Measurements from ENCODE around the gene SAP130.
A peak's percentile ranks its signal among the peaks of the same experiment; 100 is the strongest.

The SAP130 gene

DNA sequence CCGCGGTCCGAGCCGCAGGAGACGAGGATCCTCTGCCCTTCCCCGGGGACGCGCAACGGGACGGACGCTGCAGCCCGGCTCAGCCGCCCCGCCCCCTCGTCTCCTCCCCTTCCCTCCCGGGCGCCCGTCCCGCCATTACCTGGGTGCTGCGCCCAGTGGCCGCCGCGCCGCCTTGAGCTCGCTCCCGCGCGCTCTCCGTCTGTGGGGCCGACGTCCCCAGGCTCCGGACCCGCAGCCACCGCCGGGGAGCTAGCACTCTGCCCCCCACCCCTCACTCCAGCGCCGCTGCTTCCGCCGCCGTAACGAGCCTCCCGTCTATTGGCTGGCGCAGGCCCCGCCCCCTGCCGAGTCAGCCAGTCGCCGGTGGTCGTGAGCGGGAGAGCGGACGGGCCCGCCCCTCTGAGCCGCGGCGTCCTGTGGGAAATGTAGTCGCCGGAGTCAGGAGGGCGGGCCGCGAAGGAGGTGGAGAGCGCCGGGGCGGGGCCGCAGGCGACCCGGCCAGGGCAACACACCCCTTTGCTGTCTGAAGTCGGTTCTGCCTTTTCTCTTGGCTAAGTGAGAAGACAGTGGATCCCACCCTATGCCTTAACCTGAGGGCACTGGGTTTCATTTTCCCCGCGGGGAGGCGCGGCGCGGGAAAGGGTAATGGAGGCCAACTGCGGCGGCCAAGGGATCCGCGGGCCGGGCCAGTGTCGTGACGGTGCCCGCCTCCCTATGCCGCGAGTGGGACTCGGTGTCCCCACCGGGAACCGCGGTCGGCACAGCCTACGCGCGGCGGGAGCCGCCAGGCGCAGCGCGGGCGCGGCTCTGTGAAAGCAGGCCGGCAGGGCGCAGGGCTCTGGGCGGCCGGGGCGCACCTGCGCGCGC, at the start of gene SAP130:
TSS of gene SAP130 (minus strand) at position 259 of the 867 bp plus-strand sequence. CDS start 1,767 bp downstream, outside the sequence.
- DNase-seq (ENCODE audit: low spot score), result peak; percentile 97

DNA sequence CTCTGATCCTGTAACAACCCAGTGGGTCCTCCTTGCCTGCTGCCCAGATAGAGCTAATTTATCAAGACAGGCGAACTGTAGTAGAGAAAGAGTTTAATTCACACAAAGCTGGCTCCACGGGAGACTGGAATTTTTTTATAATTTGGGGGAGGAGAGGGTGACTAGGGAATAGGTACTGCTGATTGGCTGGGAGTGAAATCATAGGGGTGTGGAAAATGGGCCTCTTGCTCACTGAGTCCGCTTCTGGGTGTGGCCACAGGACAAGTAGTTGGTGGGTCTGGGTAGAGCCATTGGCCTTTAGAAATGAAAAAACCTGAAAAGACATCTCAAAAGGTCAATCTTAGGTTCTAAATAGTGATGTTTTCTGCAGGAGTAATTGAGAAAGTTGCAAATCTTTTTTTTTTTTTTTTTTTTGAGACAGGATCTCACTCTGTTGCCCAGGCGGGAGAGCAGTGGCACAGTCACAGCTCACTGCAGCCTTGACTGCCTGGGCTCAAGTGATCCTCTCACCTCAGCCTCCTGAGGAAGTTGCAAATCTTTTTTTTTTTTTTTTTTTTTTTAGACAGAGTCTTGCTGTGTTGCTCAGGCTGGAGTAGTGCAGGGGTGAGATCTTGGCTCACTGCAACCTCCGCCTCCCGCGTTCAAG, 48.7 kb upstream of the SAP130 start:
- no peak for DNase-seq (ENCODE audit: low spot score)

DNA sequence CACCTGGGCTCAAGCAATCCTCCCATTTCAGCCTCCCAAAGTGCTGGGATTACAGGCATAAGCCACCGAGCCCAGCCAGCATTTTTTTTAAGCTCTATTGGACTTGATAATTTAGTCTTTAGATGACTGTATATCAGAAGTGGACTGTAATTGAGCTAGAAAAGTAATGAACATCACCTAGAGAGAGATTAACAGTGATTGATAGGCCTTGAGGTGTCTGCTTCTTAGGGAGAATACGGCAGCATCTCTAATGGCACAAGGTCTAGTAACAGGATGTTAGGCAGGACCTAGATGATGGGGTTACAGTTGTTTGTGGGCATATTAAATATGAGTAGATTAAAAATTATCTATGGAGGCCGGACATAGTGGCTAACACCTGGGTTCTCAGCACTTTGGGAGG, 45.4 kb upstream of the SAP130 start:
- no peak for DNase-seq (ENCODE audit: low spot score)

DNA sequence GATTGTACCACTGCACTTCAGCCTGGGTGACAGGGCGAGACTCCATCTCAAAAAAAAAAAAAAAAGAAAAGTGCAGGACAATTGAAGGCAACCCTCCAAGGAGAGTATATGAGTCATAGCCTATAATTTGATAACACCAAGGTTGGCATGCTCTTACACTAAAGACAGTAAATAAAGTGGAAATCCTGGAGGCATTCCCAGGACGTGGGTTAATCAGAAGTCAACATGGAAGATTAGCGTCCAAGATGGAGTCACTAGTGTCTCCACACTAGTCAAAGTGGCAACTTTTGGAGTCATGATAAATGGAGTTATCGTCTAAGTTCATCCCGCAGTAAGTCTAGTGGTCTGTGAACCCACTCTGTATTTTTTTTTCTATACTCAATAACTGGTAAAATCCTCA, 41.9 kb upstream of the SAP130 start:
- DNase-seq (ENCODE audit: low spot score), result no peak

DNA sequence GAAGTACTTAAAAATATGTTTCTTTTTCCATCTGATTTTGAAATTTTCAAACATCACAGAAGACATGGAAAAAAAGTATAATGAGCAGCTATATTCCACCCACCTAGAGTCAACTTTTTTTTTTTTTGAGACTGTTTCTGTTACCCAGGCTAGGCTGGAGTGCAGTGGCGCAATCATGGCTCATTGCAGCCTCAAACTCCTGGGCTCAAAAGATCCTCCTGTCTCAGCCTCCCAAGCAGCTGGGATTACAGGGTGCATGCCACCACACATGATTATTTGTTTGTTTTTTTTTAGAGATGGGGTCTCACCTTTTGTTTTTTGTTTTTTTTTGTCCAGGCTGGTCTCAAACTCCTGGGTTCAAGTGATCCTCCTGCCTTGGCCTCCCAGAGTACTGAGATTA, 36.5 kb upstream of the SAP130 start:
- no peak for DNase-seq (ENCODE audit: low spot score)

DNA sequence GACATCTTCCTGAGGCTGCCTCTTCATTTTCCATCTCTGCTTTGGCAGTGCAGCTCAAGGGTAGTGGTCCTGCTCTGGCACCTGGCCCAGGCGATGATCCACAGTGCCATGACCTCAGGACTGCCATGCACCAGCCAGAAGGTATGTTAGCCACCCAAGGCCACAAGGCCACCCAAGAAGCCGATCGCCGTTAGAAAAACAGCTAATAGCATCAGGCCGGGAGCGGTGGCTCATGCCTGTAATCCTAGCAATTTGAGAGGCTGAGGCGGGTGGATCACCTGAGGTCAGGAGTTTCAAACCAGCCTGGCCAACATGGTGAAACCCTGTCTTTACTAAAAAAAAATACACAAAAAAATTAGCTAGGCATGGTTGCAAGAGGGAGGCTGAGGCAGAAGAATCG, 34.7 kb upstream of the SAP130 start:
- DNase-seq (ENCODE audit: low spot score), result no peak

DNA sequence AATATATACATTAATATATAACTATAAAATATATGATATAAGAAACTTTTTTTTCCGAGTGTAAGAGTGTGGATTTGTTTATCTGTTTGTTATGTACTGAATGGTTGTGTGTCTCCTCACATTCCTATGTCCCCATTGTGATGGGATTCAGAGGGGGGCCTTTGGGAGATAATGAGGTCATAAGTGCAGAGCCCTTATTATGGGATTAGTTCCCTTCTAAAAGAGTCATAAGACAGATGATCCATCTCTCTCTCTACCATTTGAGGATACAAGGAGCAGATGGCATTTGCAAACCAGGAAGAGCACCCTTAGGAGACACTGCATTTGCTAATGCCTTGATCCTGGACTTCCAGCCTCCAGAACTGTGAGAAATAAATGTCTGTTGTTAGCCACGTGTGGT, 30.3 kb upstream of the SAP130 start:
- DNase-seq (ENCODE audit: low spot score), result no peak

DNA sequence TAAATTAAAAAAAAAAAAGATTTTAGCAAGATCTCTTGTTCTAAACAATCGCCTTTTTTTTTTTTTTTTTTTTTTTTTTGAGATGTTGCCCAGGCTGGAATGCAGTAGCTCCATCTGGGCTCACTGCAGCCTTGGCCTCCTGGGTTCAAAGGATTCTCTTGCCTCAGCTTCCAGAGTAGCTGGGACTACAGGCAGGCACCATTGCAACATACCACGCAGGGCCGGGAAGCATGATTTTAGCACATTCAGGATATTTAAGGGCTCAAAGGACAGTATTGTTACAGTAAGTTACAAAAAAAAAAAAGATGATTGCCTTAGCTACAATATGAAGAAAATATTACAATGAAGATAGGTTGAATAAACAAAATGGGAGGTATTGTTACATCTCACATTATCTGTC, 29.5 kb upstream of the SAP130 start:
- no peak for DNase-seq (ENCODE audit: low spot score)

DNA sequence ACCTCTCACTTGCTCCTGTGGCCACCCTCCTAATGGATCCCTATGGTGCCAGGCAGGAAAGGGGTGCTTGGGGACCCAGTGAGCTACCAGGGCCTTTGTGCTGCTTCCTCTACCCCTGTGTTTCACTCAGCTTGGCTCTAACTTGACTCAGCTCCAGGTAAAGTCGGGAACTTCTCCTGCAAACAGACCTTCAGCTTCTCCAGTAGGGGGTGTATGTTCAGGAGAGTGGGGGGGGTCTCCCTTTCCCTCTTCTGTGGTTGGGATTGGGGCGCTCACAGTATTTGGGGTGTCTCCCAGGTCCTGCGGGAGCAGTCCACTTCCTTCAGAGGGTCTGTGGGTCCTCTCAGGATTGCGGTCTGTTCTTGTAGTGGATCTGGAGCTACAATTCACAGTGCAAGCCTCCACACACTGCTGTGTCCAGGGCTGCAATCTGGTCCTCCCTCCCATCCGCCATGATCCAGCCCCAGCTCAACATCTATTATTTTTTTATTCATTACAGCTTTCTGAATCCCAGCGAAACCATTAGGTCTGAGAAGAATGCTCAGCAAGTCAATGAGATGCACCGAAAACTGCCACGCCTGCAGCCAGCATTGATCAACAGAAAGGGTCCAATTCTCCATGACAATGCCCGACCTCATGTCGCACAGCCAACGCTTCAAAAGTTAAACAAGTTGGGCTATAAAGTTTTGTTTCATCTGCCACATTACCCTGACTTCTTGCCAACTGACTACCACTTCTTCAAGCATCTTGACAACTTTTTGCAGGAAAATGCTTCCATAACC, 26.4 kb upstream of the SAP130 start:
- DNase-seq (ENCODE audit: low spot score), result no peak

DNA sequence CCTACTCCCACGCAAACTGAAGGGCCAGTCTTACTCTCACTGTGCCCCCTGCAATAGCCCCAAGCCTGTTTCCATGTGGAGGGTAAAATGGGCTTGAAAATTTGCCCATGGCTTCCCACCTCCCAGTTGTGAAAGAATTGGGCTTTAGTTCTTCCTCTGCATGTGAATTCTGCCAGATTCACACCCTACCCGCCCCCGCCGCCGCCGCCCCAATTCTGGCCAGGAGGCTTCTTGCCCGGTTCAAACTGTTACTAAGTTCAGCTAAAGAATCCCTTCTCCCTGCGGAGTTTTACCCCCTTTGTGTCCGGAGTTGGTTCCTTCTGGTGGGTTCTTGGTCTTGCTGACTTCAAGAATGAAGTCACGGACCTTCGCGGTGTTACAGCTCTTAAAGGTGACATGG, 25.5 kb upstream of the SAP130 start:
- DNase-seq (ENCODE audit: low spot score), result no peak

DNA sequence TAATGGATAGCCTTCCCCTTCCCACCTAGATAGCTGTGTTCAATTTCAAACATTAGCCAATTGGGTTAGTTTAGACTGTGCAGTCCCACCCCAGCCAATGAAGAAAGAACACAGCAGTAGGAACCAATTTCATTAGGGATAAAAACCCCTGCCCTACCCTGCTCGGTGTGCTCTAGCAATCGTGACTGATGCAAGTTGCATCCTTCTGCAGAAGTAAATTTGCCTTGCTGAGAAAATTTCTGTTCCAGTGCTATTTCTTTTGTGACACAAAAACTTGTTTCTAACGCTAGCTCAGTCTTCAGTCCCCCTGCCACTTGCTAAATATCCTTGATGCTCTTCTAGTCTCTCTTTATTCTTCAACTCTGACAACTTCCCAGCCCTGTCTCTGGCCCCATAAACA, 15.2 kb upstream of the SAP130 start:
- no peak for DNase-seq (ENCODE audit: low spot score)

DNA sequence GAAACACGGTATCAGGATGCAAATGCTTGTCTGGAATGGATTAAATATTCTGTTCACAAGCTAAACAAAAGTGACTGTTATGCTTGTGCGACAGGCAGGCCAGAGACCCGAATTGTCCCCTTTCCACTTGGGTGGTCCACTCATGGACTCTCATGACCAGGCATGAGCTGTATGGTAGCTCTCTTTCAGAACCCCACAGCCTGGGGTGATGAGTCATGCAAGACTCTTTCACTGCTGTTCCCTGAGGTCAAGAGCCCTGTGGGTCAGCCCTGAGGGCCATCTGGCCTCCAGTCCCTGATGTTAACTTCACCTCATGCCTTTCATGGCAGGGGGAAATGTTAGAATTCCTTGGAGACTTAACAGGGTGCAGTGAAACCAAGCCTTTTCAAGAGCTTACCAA, 13.7 kb upstream of the SAP130 start:
- DNase-seq (ENCODE audit: low spot score), result no peak

DNA sequence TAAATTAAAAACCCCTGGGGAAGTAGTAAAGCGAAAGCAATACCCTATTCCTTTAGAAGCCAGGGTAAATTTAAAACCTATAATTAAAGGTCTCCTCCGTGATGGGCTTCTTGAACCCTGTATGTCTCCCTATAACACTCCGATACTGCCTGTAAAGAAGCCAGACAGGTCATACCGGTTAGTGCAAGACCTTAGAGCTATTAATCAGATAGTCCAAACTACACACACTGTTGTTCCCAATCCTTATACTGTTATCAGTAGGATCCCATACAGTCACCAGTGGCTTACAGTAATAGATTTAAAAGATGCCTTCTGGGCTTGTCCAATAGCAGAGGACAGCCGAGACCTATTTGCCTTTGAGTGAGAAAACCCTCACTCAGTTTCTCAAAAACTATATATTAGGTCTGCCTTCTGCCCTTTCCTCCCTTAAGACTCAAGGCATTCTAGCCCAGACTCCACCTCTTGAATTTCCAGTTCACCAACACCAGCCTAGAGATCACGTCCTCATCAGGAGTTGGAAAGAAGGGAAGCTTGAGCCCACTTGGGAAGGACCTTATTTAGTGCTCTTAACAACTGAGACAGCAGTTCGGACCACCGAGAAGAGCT, 12.4 kb upstream of the SAP130 start:
- no peak for DNase-seq (ENCODE audit: low spot score)

DNA sequence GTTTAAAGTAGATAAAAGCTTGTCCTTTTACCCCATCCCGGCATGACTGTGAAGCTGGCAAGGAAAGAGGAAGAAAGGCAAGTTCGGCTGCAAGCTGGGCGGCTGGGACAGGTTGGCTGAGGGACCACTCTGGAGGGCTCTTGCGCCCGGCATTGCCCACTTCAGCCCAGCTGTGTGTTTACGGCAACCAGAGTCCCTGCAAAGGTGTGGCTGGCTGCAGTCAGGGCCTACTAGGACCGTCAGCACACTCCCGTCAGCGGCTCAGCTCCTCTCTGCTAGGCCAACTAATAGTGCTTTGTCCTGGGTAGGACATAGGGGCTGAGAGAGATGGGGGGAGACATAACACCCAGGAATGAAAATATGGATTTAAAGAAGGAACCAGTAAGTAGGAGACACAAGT, 11.7 kb upstream of the SAP130 start:
- DNase-seq (ENCODE audit: low spot score), result no peak

DNA sequence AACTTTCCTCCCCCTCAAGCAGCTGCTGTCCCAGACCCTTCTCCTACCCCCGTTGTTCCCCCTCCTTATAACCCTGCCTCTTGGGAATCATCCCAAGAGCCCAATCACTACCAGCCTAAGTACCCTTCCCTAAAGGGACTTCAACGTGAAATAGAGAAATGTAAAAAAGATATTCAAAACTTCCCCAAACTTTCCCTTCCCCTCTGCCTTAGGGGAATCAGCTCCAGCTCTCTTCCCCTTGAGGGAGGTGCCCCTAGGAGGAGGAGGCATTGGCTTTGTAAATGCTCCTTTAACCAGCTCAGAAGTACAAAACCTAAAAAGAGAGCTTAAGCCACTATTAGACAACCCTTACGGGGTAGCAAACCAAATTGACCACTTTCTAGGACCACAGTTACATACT, 10.6 kb upstream of the SAP130 start:
- DNase-seq (ENCODE audit: low spot score), result no peak

DNA sequence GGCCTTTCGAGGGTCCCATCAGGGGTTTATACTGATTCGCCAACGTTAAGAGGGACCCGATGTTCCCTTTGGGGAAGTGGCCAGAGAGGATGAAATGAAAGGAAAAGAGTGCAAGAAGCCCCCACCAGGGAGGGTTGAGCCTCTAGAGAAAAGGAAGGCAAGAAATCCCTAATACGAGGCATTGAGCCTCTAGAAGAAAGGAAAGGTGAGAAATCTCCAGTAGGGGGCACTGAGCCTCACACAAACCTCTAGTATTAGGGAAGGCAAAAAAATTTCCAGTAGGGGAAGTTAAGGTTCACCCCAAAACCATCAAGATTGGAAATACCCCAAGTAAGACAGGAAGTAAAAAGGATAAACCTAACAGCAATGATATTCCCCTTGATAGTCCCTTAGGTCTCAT, 9.8 kb upstream of the SAP130 start:
- no peak for DNase-seq (ENCODE audit: low spot score)

DNA sequence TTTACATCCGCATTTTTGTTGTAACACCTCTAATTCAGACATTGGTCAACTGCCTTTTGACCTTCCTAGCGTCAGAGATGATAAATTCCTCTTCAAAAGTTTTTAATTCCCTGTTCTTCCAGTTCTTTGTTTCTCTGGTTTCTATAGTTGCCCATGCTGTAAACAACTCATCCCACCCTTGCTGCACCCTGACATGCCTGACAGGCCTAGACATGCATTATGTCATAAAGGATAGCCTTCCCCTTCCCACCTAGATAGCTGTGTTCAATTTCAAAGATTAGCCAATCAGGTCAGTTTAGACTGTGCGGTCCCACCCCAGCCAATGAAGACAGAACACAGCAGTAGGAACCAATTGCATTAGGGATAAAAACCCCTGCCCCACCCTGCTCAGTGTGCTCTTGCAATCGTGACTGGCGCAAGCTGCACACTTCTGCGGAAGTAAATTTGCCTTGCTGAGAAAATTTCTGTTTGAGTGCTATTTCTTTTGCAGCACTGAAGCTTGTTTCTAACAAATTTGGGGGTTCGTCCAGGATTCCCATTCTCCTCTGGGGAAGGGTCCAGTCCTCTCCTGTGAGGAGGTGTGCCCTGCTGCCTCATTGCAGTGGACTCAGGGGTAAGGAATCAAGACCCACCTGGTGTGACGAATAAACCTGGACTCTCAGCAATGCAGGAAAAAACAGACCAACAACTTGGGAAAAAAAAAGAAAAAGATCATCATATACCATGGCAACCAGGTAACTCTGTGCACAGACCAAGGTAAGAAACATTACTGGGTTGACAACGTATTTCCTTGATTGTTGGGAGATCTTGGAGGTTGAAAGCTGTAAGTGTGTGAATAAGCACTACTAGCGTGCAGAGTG, 9.1 kb upstream of the SAP130 start:
- no peak for DNase-seq (ENCODE audit: low spot score)

DNA sequence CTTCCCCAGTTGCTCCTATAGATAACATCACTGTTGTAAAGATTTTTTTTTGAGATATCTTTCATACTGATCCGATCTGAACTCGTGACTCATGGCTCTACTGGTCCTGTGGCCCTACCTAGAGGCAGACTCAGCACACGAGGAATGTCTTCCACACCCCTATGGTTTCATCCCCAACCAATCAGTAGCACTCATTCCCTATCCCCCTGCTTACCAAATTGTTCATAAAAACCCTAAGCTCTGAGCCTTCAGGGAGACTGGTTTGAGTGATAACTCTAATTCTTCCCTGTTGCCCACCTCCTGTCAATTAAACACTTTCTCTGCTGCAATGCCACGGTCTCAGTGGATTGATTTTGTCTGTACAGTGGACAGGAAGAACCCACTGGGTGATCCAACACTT, 4.2 kb upstream of the SAP130 start:
- no peak for DNase-seq (ENCODE audit: low spot score)

DNA sequence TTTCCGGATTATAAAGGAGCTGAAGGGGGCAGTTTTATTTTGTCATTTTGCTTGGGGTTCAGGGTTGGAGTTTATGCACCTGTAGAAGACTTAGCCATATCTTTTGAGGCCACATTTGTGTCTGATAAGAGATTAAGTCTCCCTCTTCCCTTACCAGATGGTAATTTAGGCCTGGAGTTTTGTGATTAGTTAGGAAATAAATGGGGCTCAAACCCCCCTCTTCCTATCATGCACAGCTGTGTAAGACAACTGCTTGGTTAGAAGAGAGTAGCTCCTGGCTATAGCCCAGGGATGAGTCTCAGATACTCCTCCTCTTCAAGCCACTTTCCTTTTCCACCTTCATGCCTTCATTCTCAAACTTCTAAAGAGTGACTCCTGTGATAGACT, 802 bp upstream of the SAP130 start:
- no peak for DNase-seq (ENCODE audit: low spot score)

DNA sequence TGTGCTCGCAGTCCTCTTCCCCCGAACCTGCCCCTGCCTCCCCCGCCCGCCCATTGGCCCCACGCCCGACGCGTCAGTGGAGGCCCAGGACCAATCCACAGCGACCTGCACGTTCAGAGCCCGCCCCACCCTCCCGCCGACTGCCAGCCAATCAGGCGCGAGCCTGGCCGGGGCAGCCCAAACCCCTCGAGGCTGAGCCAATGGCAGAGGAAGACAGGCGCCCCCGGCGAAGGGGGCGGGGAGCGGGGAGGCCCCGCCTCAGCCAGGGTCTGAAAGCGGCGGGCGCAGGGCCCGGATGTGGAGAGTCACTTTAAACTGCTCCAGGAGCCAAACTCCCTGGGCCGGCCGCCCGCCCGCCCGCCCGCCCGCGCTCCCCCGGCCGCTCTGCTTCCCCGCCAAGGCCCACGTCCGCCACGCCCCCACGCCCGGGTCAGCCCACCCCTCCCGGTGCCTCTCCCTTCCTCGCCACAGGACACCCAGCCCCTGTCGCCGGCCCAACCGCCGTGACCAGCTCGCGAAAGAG, 520 bp downstream of the SAP130 start:
- peak; percentile 99 for DNase-seq (ENCODE audit: low spot score)
